Measurements from ENCODE around the gene SLC22A1. TPM values are rescaled to one million over a fixed set of nuclear protein-coding genes. Genes with fewer than 3 reads are reported as not detected.

Gene SLC22A1
- total RNA-seq, 3 donors from 2014 or later = 0.98 to 3.2 (median 1.3) TPM

DNA sequence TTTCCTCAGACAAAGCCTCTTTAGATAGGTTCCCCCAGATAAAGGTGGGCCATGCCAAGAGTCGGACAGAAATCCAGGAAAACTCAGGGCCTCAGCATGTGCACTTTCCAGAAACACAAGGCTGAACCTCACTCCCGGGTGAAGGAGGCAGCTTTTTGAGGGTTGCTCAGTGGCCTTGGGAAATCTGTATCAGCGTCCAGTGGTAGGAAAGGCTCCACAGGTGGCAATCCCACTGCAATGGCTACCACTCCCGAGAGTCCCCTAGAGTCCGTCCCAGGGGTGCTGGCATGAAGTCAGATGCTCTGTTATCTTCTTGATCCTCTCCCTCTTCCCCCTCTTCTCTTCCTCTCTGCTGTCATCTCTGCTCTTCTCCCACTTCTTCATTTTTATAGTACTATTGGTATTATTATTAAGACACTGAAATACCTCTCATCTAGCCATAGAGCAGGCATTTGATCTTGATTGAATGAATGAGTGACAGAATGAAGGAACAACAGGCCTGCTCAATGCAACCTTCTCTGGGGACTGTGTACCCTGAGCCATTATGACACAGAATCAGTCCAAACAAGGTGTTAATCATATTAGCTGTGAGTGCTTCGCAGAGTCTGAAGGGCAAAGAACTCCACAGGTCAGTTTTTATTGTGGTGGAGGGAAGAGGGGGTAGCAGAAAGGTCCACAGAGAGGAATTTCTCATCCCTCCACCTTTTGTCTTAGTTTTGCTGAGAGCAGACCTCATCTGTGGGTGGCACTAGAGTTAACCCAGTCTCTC is 13.3 kb downstream of the SLC22A1 start:
- Histone ChIP-seq H3K9me3 (no peaks in the 10 kb centered on the region), H3K4me1 (no peaks in the 10 kb centered on the region), H3K27ac (no peak overlapping the region), H3K27me3 (no peaks in the 10 kb centered on the region), H3K4me3 (no peak overlapping the region), H3K36me3 (no peaks in the 10 kb centered on the region)
- intact Hi-C loops (cut with DNase I; ENCODE audit: low total_unique reads) = no loop called here
- DNase-seq (ENCODE audit: low spot score in 2 of 2) = no peak
- TF ChIP-seq, protein P1, sequence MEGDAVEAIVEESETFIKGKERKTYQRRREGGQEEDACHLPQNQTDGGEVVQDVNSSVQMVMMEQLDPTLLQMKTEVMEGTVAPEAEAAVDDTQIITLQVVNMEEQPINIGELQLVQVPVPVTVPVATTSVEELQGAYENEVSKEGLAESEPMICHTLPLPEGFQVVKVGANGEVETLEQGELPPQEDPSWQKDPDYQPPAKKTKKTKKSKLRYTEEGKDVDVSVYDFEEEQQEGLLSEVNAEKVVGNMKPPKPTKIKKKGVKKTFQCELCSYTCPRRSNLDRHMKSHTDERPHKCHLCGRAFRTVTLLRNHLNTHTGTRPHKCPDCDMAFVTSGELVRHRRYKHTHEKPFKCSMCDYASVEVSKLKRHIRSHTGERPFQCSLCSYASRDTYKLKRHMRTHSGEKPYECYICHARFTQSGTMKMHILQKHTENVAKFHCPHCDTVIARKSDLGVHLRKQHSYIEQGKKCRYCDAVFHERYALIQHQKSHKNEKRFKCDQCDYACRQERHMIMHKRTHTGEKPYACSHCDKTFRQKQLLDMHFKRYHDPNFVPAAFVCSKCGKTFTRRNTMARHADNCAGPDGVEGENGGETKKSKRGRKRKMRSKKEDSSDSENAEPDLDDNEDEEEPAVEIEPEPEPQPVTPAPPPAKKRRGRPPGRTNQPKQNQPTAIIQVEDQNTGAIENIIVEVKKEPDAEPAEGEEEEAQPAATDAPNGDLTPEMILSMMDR (IDR thresholded peaks at IDR 0.05) = no peak
- TF ChIP-seq POLR2AphosphoS5 (IDR thresholded peaks at IDR 0.05) = no peak
- TF ChIP-seq POLR2A (IDR thresholded peaks at IDR 0.05) = no peak

DNA sequence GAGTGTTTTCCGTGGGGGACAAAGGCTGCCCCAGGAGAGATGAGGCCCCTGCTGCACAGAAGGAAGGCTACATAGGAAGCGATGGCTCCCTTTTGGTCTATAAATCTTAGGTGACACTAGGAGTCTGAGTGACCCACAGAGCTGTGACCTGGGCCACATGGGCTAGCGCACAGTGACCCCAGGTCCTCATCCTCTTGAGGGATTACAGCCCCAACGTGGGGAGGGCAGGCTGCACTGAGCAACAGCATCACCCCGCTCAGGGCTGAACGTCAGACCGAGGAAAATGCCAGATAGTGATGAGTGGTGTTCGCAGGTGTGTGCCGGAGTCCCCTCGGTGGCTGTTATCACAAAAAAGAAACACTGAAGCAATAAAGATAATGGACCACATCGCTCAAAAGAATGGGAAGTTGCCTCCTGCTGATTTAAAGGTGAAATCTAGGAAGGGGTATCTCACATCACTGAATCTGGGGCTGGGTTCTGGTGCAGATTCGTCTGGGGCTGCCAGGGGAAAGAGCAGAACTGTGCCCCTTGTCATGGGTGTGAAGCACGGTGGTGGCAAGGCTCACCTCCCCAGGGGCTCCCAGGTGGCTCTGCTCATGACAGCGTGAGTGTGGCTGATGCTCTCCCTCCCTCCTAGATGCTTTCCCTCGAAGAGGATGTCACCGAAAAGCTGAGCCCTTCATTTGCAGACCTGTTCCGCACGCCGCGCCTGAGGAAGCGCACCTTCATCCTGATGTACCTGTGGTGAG is 14.5 kb downstream of the SLC22A1 start:
- no peaks in the 10 kb centered on the region for H3K9me3 ChIP-seq
- no peak overlapping the region for H3K4me3 ChIP-seq
- H3K27ac ChIP-seq = no peak overlapping the region
- no peaks in the 10 kb centered on the region for H3K4me1 ChIP-seq
- intact Hi-C loops (cut with DNase I; ENCODE audit: low total_unique reads) = no loop called here
- no peaks in the 10 kb centered on the region for H3K36me3 ChIP-seq
- no peaks in the 10 kb centered on the region for H3K27me3 ChIP-seq
- no peak for DNase-seq (ENCODE audit: low spot score in 2 of 2)
- no peak for TF ChIP-seq POLR2AphosphoS5 (IDR thresholded peaks at IDR 0.05)
- no peak for TF ChIP-seq POLR2A (IDR thresholded peaks at IDR 0.05)
- TF ChIP-seq, protein P1 (IDR thresholded peaks at IDR 0.05) = no peak

DNA sequence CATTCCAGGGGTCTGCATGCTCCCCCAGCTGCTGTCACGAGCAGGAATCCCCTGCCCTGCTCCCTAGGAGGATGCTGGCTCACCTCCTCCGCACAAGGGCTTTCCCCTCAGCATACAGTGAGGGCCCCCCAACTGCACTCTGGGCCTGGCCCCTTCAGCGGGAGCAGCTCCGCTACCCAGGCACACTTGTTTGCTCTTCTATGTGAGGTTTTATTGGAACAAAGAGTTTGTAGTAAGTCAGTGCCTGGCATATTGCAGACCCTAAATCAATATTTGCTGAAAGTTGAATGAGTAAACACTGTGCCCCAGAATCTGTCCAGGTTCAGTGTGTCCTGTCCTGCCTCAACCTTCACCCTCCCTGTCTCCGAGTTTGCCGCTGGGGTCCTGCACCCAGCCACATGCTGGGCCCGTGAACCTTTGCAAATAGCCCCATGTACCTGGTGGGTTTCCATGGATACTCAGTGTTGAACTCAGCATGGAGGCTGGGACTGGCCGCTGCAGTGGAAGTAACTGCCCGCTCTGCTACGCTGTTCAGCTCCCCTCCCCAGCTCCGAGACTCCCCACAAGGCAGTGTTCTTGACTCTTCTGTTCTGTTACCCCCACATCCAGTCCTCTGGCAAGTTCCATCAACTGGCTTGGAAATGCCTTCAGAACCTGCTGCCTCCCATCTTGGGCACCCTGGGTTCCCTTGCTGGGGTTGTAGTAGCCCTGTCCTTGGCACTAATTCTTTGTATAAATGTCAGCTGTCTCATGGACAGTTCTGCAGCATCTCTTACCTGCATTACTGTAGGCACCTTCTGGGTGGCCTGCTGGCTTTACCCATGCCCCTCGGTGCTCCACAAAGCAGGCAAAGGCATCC is 15.7 kb downstream of the SLC22A1 start:
- H3K27me3 ChIP-seq = no peaks in the 10 kb centered on the region
- DNase-seq (ENCODE audit: low spot score in 2 of 2) = no peak
- H3K27ac ChIP-seq = no peak overlapping the region
- no peaks in the 10 kb centered on the region for H3K9me3 ChIP-seq
- no peaks in the 10 kb centered on the region for H3K4me1 ChIP-seq
- no peaks in the 10 kb centered on the region for H3K36me3 ChIP-seq
- intact Hi-C loops (cut with DNase I; ENCODE audit: low total_unique reads) = no loop called here
- TF ChIP-seq POLR2AphosphoS5 (IDR thresholded peaks at IDR 0.05) = no peak
- TF ChIP-seq, protein P1 (IDR thresholded peaks at IDR 0.05) = no peak
- TF ChIP-seq POLR2A (IDR thresholded peaks at IDR 0.05) = no peak
- H3K4me3 ChIP-seq = no peak overlapping the region

DNA sequence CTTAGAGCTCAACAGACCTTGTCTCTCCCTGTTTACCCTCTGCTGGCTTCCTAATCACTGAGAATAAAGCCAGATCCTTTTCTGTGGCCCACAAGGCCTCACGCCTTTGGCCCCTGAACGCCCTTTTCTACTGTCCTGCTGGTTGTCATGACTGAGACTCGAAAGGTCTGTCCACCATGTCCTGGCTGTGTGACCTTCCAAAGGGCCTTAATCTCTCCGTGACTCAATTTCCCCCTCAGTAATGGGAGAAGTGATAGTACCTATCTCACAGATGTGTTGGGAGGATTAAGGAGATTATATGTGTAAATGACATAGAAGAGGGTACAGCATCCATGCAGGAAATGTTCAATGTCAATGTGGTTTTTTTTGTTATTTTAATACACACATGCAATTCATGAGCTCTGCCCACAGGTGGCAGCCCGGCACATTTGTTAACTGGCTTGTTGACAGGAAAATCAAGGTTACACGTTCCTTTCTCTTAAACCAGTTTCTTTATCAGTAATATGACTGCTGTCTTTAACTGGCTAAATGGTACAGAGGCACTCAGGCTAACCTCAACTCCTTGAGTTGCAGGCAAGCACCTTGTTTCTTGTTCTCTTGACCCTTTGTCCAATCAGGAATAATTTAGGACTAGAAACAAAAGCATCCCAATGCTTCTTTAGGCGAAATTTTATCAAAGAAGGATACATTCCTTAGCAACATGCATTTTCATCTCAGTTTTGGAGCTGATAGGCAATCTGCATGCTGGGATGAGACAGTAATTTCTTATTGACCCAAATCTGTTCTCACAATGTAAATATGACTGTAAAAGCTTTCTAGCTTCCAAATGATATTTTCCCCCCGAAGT is 16.6 kb downstream of the SLC22A1 start:
- Histone ChIP-seq H3K4me1 (no peaks in the 10 kb centered on the region), H3K27me3 (no peaks in the 10 kb centered on the region), H3K27ac (no peak overlapping the region), H3K9me3 (no peaks in the 10 kb centered on the region), H3K4me3 (no peak overlapping the region), H3K36me3 (no peaks in the 10 kb centered on the region)
- DNase-seq (ENCODE audit: low spot score in 2 of 2) = no peak
- TF ChIP-seq, protein P1 (IDR thresholded peaks at IDR 0.05) = peak in 2 of 3 donors; percentile 57 to 75
- no peak for TF ChIP-seq POLR2A (IDR thresholded peaks at IDR 0.05)
- intact Hi-C loops (cut with DNase I; ENCODE audit: low total_unique reads) = no loop called here

Measured in breast epithelium (tissue), 4 donors.